Measurements from ENCODE around the gene HEATR5A.
"Not testable (repeated sequence)": the region's sequence is repeated elsewhere in the genome, so short reads cannot be mapped to it uniquely, and the experiment has no call there.

HEATR5A gene

GRCh38 chr14:31441273-31442111 is 21.1 kb upstream of the HEATR5A start:
- H3K27me3 ChIP-seq (replicated peaks; ENCODE audit: control insufficient read depth, insufficient read depth, low read length), result no peaks in the 10 kb centered on the region
- TF ChIP-seq CTCF (IDR thresholded peaks at IDR 0.05; ENCODE audit: insufficient read depth, low read length, poor library complexity, severe bottlenecking), result no peak
- H3K36me3 ChIP-seq (ENCODE audit: control insufficient read depth, insufficient read depth, low read length), result no peaks in the 10 kb centered on the region
- no peak for DNase-seq (ENCODE audit: extremely low read depth, insufficient read length)
- H3K4me3 ChIP-seq (replicated peaks; ENCODE audit: low read depth, low read length), result no peak overlapping the region

- Histone ChIP-seq H3K27me3 (replicated peaks; ENCODE audit: control insufficient read depth, insufficient read depth, low read length) (no peaks in the 10 kb centered on the region), H3K4me3 (replicated peaks; ENCODE audit: low read depth, low read length) (no peak overlapping the region), H3K36me3 (ENCODE audit: control insufficient read depth, insufficient read depth, low read length) (no peaks in the 10 kb centered on the region)
- TF ChIP-seq CTCF (IDR thresholded peaks at IDR 0.05; ENCODE audit: insufficient read depth, low read length, poor library complexity, severe bottlenecking), result no peak
- DNase-seq (ENCODE audit: extremely low read depth, insufficient read length), result no peak
Observed at GRCh38 chr14:31440280-31440679, 19.9 kb upstream of the HEATR5A start.

GRCh38 chr14:31439561-31439960 is 19.2 kb upstream of the HEATR5A start:
- DNase-seq (ENCODE audit: extremely low read depth, insufficient read length), result no peak

GRCh38 chr14:31437045-31437691 is 16.8 kb upstream of the HEATR5A start:
- H3K4me3 ChIP-seq (replicated peaks; ENCODE audit: low read depth, low read length); H3K27me3 ChIP-seq (replicated peaks; ENCODE audit: control insufficient read depth, insufficient read depth, low read length); H3K36me3 ChIP-seq (ENCODE audit: control insufficient read depth, insufficient read depth, low read length); DNase-seq (ENCODE audit: extremely low read depth, insufficient read length): not testable (repeated sequence)

More at GRCh38 chr14:31439561-31439960, 19.2 kb upstream of the HEATR5A start:
- Histone ChIP-seq H3K36me3 (ENCODE audit: control insufficient read depth, insufficient read depth, low read length) (no peaks in the 10 kb centered on the region), H3K4me3 (replicated peaks; ENCODE audit: low read depth, low read length) (no peak overlapping the region), H3K27me3 (replicated peaks; ENCODE audit: control insufficient read depth, insufficient read depth, low read length) (no peaks in the 10 kb centered on the region)
- no peak for TF ChIP-seq CTCF (IDR thresholded peaks at IDR 0.05; ENCODE audit: insufficient read depth, low read length, poor library complexity, severe bottlenecking)

GRCh38 chr14:31435276-31435675 is 14.9 kb upstream of the HEATR5A start:
- DNase-seq (ENCODE audit: extremely low read depth, insufficient read length), result no peak
- Histone ChIP-seq H3K36me3 (ENCODE audit: control insufficient read depth, insufficient read depth, low read length) (no peaks in the 10 kb centered on the region), H3K4me3 (replicated peaks; ENCODE audit: low read depth, low read length) (no peak overlapping the region), H3K27me3 (replicated peaks; ENCODE audit: control insufficient read depth, insufficient read depth, low read length) (no peaks in the 10 kb centered on the region)
- no peak for TF ChIP-seq CTCF (IDR thresholded peaks at IDR 0.05; ENCODE audit: insufficient read depth, low read length, poor library complexity, severe bottlenecking)

- DNase-seq (ENCODE audit: extremely low read depth, insufficient read length), result no peak
- no peak for TF ChIP-seq CTCF (IDR thresholded peaks at IDR 0.05; ENCODE audit: insufficient read depth, low read length, poor library complexity, severe bottlenecking)
- Histone ChIP-seq H3K36me3 (ENCODE audit: control insufficient read depth, insufficient read depth, low read length) (no peaks in the 10 kb centered on the region), H3K4me3 (replicated peaks; ENCODE audit: low read depth, low read length) (no peak overlapping the region), H3K27me3 (replicated peaks; ENCODE audit: control insufficient read depth, insufficient read depth, low read length) (no peaks in the 10 kb centered on the region)
Observed at GRCh38 chr14:31430634-31431264, 10.4 kb upstream of the HEATR5A start.
